Astrocyte (in vitro differentiated cells and primary cell): ENCODE results near the gene MXD1. TPM values are rescaled to one million over a fixed set of nuclear protein-coding genes. Genes with fewer than 3 reads are reported as not detected.

Experiments
- DNase-seq: peaks from one replicate; pipeline ENCODE4 v3.0.0-alpha.2; 2010; ENCODE audit warnings: low read depth
- FAIRE-seq: peaks from 2 replicates; lab custom pipeline; 2011; peaks lifted over from hg19 to GRCh38; lab: Jason Lieb, UNC
- H2AFZ ChIP-seq: 2 replicates; pipeline ENCODE4 v1.6.0; 2012; ENCODE audit warnings: low read depth, low read length, inconsistent platforms
- H3K27ac ChIP-seq: 2 replicates; pipeline ENCODE4 v1.5.1; 2011; ENCODE audit warnings: low read depth, low read length, inconsistent platforms
- H3K27me3 ChIP-seq: 2 replicates; pipeline ENCODE4 v1.6.0; 2011; ENCODE audit warnings: low read length, inconsistent platforms; ENCODE audit not compliant: insufficient read depth
- H3K36me3 ChIP-seq: 2 replicates; pipeline ENCODE4 v1.5.1; 2011; ENCODE audit warnings: low read length, inconsistent platforms; ENCODE audit not compliant: insufficient read depth
- H3K4me1 ChIP-seq: 2 replicates; pipeline ENCODE4 v1.5.1; 2011; ENCODE audit warnings: low read length, inconsistent platforms; ENCODE audit not compliant: insufficient read depth
- H3K4me2 ChIP-seq: 2 replicates; pipeline ENCODE4 v1.6.0; 2012; ENCODE audit warnings: low read length, inconsistent platforms
- H3K4me3 ChIP-seq: 2 replicates; pipeline ENCODE4 v1.5.1; 2011; ENCODE audit warnings: low read depth, mild to moderate bottlenecking, low read length, inconsistent platforms; ENCODE audit not compliant: insufficient read depth
- H3K79me2 ChIP-seq: 2 replicates; pipeline ENCODE4 v1.6.0; 2012; ENCODE audit warnings: mild to moderate bottlenecking, low read length, inconsistent platforms; ENCODE audit not compliant: insufficient read depth
- H3K9ac ChIP-seq: 2 replicates; pipeline ENCODE4 v1.6.0; 2012; ENCODE audit warnings: mild to moderate bottlenecking, low read length, inconsistent platforms
- H3K9me3 ChIP-seq: 2 replicates; pipeline ENCODE4 v1.5.1; 2012; ENCODE audit warnings: low read depth, mild to moderate bottlenecking, low read length, inconsistent platforms; ENCODE audit not compliant: insufficient read depth
- H4K20me1 ChIP-seq: 2 replicates; pipeline ENCODE4 v1.6.0; 2012; ENCODE audit warnings: low read length, inconsistent platforms; ENCODE audit not compliant: insufficient read depth
- H3K27ac Mint-ChIP-seq: one replicate; pipeline ENCODE4 v1.8.0; 2021; ENCODE audit warnings: mild to moderate bottlenecking, mixed read lengths; ENCODE audit not compliant: unreplicated experiment
- H3K27me3 Mint-ChIP-seq: one replicate; pipeline ENCODE4 v1.8.0; 2021; ENCODE audit warnings: low read depth, mixed read lengths; ENCODE audit not compliant: unreplicated experiment
- H3K36me3 Mint-ChIP-seq: one replicate; pipeline ENCODE4 v1.8.0; 2021; ENCODE audit warnings: low read depth, mixed read lengths; ENCODE audit not compliant: unreplicated experiment
- H3K4me1 Mint-ChIP-seq: one replicate; pipeline ENCODE4 v1.8.0; 2021; ENCODE audit warnings: low read depth, mixed read lengths; ENCODE audit not compliant: unreplicated experiment
- H3K4me3 Mint-ChIP-seq: one replicate; pipeline ENCODE4 v1.8.0; 2021; ENCODE audit warnings: mild to moderate bottlenecking, moderate library complexity, mixed read lengths; ENCODE audit not compliant: unreplicated experiment
- H3K9me3 Mint-ChIP-seq: one replicate; pipeline ENCODE4 v1.8.0; 2021; ENCODE audit warnings: mild to moderate bottlenecking, mixed read lengths; ENCODE audit not compliant: unreplicated experiment
- EZH2 ChIP-seq: IDR thresholded peaks from 2 replicates; pipeline ENCODE4 v1.6.1; 2012; ENCODE audit warnings: mild to moderate bottlenecking, low read length, inconsistent platforms; ENCODE audit not compliant: insufficient read depth
- total RNA-seq: library from RNA; stranded (reverse); gene quantifications from 2 replicates; pipeline ENCODE4 v1.2.1, GENCODE V29; 2021
- TF ChIP-seq, protein P1 (sequence below): IDR thresholded peaks from 2 replicates; pipeline ENCODE4 v1.5.1; 2011; ENCODE audit warnings: low read depth, mild to moderate bottlenecking, inconsistent platforms, low read length, moderate library complexity; ENCODE audit not compliant: insufficient read depth

Gene MXD1
- total RNA-seq, 1 donor from 2014 or later = 29.2 TPM

DNA sequence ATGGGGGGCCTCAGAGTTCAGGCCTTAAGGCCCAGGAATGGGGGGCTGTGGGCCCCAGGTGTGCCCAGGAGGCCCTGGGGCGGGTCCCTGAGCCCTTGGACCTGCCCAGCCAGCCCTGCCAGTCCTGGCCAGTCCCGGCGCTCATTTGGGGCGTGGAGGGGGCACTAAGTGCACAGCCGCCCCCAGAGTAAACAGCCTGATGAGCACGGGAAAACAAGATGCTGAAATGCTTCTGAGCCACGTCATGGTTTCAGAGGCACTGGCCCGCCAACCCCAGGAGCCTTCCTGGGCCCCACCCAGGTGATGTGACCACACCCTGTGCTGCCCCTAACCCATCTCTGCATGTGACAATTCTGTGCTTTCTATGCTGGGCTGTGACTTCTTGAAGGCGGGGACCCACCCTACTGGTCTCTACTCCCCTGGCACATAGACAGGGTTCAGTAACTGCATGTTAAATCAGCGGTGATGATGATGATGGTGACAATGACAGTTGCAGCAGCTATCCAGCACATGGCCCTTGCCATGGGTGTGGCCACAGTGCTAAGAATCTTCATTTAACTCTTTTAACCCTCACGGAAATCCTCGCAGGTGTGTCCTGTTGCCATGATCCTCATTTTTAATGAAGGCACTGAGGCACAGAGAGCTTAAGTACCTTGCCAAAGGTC lies 74.7 kb downstream of the MXD1 start:
- Mint-ChIP-seq H3K9me3 (peaks cover 5% of the 10 kb centered on the region), H3K36me3 (peaks cover 4% of the 10 kb centered on the region), H3K4me3 (no peak overlapping the region), H3K4me1 (no peaks in the 10 kb centered on the region), H3K27me3 (peaks cover 3% of the 10 kb centered on the region), H3K27ac (no peak overlapping the region)
- TF ChIP-seq, protein P1, sequence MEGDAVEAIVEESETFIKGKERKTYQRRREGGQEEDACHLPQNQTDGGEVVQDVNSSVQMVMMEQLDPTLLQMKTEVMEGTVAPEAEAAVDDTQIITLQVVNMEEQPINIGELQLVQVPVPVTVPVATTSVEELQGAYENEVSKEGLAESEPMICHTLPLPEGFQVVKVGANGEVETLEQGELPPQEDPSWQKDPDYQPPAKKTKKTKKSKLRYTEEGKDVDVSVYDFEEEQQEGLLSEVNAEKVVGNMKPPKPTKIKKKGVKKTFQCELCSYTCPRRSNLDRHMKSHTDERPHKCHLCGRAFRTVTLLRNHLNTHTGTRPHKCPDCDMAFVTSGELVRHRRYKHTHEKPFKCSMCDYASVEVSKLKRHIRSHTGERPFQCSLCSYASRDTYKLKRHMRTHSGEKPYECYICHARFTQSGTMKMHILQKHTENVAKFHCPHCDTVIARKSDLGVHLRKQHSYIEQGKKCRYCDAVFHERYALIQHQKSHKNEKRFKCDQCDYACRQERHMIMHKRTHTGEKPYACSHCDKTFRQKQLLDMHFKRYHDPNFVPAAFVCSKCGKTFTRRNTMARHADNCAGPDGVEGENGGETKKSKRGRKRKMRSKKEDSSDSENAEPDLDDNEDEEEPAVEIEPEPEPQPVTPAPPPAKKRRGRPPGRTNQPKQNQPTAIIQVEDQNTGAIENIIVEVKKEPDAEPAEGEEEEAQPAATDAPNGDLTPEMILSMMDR = no peak
- no peak for TF ChIP-seq EZH2
- Histone ChIP-seq H3K27ac (no peak overlapping the region), H3K36me3 (no peaks in the 10 kb centered on the region), H3K4me2 (no peak overlapping the region), H3K4me3 (no peak overlapping the region), H2AFZ (no peak overlapping the region), H3K79me2 (no peaks in the 10 kb centered on the region), H3K9me3 (no peaks in the 10 kb centered on the region), H3K27me3 (no peaks in the 10 kb centered on the region), H3K9ac (no peak overlapping the region), H4K20me1 (no peaks in the 10 kb centered on the region), H3K4me1 (no peaks in the 10 kb centered on the region)
- FAIRE-seq = no peak
- no peak for DNase-seq

Other genes with a start within 250 kb of the MXD1 start
- 122 and 132 TPM in 2 replicates for gene ANXA4, start 173.0 kb upstream of the MXD1 start, total RNA-seq
- gene GMCL1, start 85.4 kb upstream of the MXD1 start, total RNA-seq = 9.5 and 12.7 TPM in 2 replicates
- gene SNRNP27, start 21.2 kb upstream of the MXD1 start, total RNA-seq = 67.7 and 69.3 TPM in 2 replicates
- gene ASPRV1, start 46.5 kb downstream of the MXD1 start, total RNA-seq = 0.23 and 0.26 TPM in 2 replicates
- gene PCBP1, start 172.4 kb downstream of the MXD1 start, total RNA-seq = 194 and 205 TPM in 2 replicates